Sciatic nerve (tissue), 2 donors: ENCODE data around the gene SDK2. TPM values are rescaled to one million over a fixed set of nuclear protein-coding genes. Genes with fewer than 3 reads are reported as not detected.
"Not testable (repeated sequence)": the region's sequence is repeated elsewhere in the genome, so short reads cannot be mapped to it uniquely, and the experiment has no call there.

Experiments
- ATAC-seq: fragments of 200-7000 bp; cut with Tn5 transposase; one replicate; pipeline ENCODE4 v1.9.1; 2020; ENCODE audit warnings: mild to moderate bottlenecking, moderate library complexity
- DNase-seq: peaks from one replicate; pipeline ENCODE4 v3.0.0-alpha.2; 2020; ENCODE audit warnings: low spot score
- intact Hi-C: fragments of 100-400 bp; cut with DNase I; formaldehyde crosslinking; loops from one replicate; pipeline ENCODE4 v1.14.2; 2022
- total RNA-seq: library from RNA; stranded (reverse); fragmentation: NEBNext Ultra II Directional; extraction: Animal tissue kit (Norgen Biotek cat#: 25700); gene quantifications from one replicate; pipeline ENCODE4 v1.2.1, GENCODE V29; 2021
- donor health status: DM: no; HTN: no; CAD: no.
- donor health status: DM: no; HTN: no; CAD: no.

Gene SDK2
- total RNA-seq, 1 donor from 2014 or later: 10.8 TPM

DNA sequence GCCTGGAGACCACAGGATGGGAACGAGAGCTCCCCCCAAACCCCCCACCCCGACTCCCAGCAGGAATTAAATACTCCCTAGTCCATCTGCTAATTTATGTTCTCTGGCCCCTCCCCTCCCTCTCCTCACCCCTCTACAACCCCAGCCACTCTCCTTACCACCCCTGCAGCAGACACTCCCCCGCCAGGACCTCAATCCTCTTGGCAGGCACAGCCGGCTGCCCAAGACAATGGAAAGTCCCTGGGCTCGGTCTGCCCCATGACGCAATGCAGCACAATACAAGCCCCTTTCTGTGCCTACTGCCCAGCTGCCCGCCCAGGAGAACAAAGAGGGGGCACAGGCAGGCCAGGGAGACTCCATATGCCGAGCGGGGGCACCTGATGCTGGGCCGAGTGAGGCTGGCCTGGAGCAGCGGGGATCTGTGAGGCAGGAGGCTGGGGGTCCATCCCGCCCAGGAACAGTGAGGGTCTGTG is 302.2 kb downstream of the SDK2 start:
- DNase-seq (peak; percentile 88), ATAC-seq (peak; percentile 75)
- intact Hi-C loops: no loop called here

DNA sequence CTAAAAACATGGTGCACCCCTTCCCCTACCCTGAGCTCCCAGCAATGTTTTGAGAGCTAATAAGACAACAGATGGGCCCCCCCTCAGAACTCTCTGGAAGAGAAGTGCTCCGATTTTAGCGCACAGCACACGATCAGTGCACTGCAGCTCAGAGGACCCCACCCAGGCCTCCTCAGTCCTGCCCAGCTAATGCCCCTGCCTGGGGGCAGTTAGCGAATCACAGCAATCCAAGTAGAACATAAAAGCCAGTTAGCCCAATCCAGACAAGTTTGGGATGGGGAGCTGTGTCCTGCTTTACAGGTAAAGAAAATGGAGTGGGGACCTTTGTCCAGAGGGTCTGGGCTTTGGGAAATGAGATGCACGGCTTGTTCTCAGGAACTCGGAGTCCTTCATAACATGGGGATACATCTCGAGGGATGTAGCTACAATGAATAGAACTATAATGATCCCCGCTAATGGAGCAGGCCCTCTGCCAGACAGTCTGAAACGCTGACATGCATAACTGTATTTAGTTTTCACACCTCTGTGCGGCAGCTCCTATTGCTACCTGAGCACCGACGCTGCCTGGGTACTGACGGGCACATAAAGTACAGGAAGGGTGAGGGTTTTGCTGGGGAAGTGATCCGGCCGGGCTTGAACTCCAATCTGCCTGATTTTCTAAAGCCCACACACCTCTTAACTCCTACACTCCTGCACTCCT is 302.7 kb downstream of the SDK2 start:
- DNase-seq: peak; percentile 56
- intact Hi-C loops: no loop called here
- ATAC-seq: no peak

- intact Hi-C loops: no loop called here
- ATAC-seq (peak; percentile 45), DNase-seq (peak; percentile 61)
Measured at GRCh38 chr17:73340093-73340596, 304.1 kb downstream of the SDK2 start.

GRCh38 chr17:73338566-73339197 is 305.6 kb downstream of the SDK2 start:
- ATAC-seq: no peak
- intact Hi-C loops: no loop called here
- DNase-seq: peak; percentile 61

GRCh38 chr17:73338050-73338521 is 306.2 kb downstream of the SDK2 start:
- ATAC-seq: peak; percentile 54
- intact Hi-C loops: no loop called here
- DNase-seq: peak; percentile 79

- intact Hi-C loops: no loop called here
- ATAC-seq: no peak
- no peak for DNase-seq
Measured at GRCh38 chr17:73337330-73337710, 306.9 kb downstream of the SDK2 start.

- ATAC-seq: no peak
- intact Hi-C loops: no loop called here
- peak; percentile 55 for DNase-seq
Measured at GRCh38 chr17:73336408-73337329, 307.6 kb downstream of the SDK2 start.

DNA sequence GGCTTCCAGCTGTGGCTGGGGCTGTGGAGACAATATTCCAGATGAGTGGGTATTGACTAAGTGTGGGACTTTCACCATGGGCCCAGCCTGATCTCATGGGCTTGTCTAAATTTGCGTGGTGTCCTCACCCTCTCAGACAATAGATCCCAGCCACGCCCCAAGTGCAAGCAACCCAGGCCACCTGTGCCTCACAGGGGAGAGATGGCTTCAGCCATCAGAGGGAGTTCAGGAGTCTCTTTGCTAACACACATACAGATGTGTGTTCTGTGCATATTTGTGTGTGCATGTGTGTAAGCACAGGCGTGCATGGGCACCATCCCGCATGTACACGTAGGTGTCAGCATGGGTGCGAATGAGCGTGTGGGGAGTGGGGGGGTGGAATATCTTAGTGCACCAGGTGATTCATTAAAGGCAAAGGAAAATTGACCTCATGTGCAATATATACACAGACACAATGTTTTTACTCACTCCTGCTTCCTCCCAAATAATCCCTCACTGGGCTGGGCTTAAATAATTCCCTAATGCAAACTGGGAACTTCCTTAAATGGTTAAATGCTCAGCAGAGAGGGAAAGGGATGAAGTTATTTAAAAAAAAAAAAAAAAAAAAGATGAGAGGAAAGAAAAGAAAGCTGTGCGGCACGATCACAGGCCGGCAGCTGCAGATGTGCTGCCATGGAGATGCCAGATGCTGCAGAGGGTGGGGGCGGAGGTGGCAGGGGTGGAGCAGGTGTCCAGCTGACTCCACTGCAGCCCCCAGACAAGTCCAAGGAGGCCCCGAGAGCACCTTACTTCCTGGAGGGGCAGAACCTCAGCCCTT is 308.4 kb downstream of the SDK2 start:
- no peak for ATAC-seq
- intact Hi-C loops: no loop called here
- DNase-seq: peak; percentile 53

DNA sequence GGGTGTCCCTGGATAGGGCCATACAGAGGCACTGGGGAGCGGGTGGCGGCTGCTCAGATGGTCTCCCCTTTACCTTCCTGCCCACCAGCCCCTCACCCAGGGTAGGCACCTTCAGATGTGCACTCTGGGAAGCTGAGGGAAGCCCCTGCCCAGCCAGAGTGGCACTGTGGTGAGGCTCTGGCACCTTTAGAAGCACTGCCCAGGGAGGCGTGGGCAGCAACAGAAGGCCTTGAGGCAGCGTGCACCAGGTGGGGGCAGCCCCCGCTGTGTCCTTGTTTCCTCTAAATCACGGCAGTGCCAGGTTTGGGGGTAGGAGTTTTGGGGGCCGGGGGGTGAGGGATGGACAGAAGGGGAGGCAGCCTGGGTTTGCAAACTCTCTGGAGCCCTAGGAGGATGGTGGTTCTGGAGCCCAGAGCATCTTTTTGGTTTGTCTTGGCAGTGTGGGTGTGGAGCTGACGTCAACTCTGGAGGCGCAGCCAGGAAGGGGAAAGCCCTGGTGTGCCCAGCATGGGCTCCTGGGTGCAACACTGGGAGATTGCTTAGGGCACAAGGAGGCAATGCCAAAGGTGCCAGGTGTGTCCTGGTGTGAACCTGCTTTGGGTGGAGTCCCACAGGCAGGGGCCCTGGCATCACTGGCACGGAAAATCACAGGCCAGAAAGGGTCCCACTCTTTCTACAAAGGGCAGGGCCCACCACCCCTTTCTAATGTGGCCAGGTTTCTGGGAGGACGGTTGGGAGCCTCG is 309.3 kb downstream of the SDK2 start:
- ATAC-seq: no peak
- intact Hi-C loops: no loop called here
- peak; percentile 54 for DNase-seq

- peak; percentile 59 for DNase-seq
- ATAC-seq: peak; percentile 9
- intact Hi-C loops: not testable (repeated sequence)
Measured at GRCh38 chr17:73333445-73333844, 310.8 kb downstream of the SDK2 start.

GRCh38 chr17:73331060-73331459 is 313.2 kb downstream of the SDK2 start:
- ATAC-seq (no peak), DNase-seq (no peak)
- intact Hi-C loops: no loop called here

DNA sequence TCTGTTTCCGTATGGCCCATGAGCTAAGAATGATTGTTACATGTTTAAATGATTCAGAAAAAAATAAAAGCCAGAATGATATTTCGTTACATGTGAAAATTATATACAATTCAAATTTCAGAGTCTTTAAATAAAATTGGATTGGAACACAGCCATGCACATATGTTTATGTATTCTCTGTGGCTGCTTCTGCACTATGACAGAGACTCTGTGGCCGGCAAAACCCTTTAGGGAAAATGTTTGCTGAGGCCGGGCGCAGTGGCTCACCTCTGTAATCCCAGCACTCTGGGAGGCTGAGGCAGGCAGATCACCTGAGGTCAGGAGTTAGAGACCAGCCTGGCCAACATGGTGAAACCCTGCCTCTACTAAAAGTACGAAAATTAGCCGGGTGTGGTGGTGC is 316.6 kb downstream of the SDK2 start:
- intact Hi-C loops: no loop called here
- no peak for ATAC-seq
- DNase-seq: no peak

GRCh38 chr17:73325527-73325842 is 318.8 kb downstream of the SDK2 start:
- intact Hi-C loops: no loop called here
- ATAC-seq: peak; percentile 94
- no peak for DNase-seq

DNA sequence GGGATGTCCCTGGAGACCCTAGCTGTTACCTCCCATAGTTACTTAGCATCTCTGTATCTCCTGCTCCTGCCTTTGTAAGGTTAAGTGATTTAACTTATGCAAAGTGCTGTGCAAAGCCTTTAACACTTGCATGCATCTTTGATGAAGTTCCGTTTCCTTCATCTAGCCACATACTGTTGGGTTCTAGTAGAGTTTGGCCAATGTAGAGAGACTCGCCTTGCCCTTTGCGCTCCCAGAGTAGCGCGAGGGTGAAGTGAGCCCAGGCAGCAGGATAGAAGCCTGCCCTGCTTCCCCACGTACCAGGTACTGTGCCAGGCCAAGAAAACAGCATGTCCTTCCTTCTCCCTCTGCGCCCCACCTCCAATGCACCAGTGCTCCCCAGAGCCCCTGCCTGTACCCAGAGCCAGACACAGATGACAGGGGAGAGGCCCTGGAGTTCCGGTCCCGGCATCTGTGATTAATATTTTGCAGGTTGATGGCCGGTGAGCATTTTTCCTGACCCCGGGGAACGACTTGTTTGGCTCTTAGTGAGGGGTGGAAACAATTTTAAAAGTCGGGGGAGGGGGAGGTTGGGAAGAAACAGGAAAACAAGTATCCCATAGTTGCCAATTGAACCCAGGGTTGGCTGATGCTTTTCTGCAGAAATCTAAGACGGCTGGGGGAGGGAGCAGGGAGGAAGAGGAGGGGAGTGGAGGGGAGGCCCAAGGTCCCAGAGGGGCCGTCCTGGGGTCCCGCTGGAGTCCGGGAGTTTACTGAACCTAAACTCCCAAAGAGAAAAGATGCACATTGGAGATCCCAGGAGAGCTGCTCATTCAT is 319.3 kb downstream of the SDK2 start:
- intact Hi-C loops: no loop called here
- DNase-seq (no peak), ATAC-seq (peak; percentile 16)

DNA sequence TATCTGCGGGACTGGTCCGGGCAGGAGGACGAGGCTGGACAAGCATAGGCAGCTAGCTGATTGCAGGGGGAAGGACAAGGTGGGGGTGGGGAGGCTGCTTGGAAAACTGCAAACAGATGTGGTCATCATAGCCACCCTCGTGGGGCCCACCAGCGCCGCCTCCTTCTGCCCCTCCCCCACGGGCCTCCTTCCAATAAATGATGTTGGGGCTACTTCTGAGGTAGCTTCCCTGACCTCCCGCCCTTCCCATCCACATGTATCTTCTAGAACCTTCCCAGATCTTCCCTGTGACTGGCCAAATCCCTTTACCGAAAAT is 320.1 kb downstream of the SDK2 start:
- peak; percentile 80 for DNase-seq
- intact Hi-C loops: no loop called here
- ATAC-seq: peak; percentile 84

DNA sequence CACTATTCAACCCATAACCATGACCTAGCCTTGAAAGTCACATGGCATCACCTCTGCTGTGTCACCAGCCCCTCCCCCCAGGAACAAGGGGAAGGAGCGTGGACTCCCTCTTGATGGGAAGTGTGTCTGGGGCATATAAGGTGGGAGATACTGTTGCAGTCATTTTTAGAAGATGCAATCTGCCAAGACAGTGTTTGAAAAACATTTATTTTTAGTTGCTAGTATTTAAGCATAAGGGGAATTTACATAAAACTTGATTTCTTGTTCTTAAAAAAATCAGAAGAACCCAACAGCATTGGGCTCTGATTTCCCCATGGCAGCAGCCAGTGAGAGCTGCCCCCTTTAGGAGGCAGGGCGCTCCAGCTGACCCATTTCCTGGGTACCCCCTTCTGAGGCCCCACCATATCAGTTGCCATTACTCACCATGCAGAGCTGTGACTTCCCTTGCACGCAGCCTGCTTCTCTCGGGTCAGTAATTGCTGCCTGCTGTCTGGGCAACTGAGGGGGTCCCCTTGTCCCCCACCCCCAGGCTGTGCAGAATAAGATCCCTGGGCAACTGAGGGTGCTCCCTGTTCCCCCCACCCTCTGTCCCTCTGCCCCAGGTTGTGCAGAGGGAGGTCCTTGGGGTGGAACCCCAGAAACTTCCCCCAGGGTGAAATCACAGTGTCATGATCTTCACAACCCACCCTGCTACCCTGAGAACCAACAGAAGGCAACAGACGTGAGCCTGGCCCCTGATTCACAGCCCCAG is 320.7 kb downstream of the SDK2 start:
- no peak for DNase-seq
- intact Hi-C loops: no loop called here
- ATAC-seq: no peak
